ENCODE measurements around the gene NCS1. TPM values are rescaled to one million over a fixed set of nuclear protein-coding genes. Genes with fewer than 3 reads are reported as not detected.
A peak's percentile ranks its signal among the peaks of the same experiment; 100 is the strongest.

The NCS1 gene
- total RNA-seq, 1 experiment from 2014 or later = 68.7 TPM

DNA sequence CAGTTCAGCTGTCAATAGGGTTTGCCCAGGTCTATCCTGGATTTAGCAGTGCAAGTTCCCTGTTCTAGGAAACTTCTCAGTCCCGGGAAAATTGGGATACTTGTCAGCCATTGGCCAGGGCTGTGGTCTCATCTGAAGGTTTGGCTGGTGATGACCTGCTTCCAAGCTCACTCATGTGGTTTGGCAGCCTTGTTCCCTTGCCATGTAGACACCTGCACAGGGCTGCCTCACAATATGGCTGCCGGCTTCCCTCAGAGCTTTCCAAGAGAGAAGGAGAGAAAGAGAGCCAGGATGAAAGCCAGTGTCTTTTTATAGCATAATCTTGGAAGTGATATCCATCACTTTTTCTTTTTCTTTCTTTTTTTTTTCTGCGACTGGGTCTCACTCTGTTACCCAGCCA is 55.6 kb downstream of the NCS1 start:
- DNase-seq (ENCODE audit: low read depth, low spot score) (no peak), ATAC-seq (no peak)
- Histone ChIP-seq H4K20me1 (ENCODE audit: insufficient read depth) (no peaks in the 10 kb centered on the region), H3K27me3 (ENCODE audit: insufficient read depth, low read length) (no peaks in the 10 kb centered on the region), H3K4me1 (ENCODE audit: control insufficient read depth in 1 of 2, insufficient read depth in 2 of 2, low read length in 2 of 2) (no peaks in the 10 kb centered on the region), H3K4me3 (replicated peaks in 1 of 2; ENCODE audit: low read depth in 1 of 2, low read length in 2 of 2) (no peak overlapping the region), H3K79me2 (ENCODE audit: insufficient read depth, low read length) (no peaks in the 10 kb centered on the region), H3K4me2 (ENCODE audit: low read length) (no peak overlapping the region), H3K9me3 (ENCODE audit: control insufficient read depth in 1 of 2, insufficient read depth in 1 of 2, low read depth in 1 of 2, low read length in 2 of 2) (peaks cover 0 to 10% of the 10 kb centered on the region in 2 experiments; a peak in 2 of 4 replicates), H2AFZ (ENCODE audit: low read depth, low read length, poor library complexity, severe bottlenecking) (no peak overlapping the region), H3K9me2 (ENCODE audit: insufficient read depth) (no peaks in the 10 kb centered on the region), H3K27ac (ENCODE audit: low read depth, low read length) (no peak overlapping the region), H3K9ac (ENCODE audit: low read length) (no peak overlapping the region), H3K36me3 (ENCODE audit: control insufficient read depth in 1 of 2, insufficient read depth in 2 of 2, low read length in 2 of 2) (peaks cover 9 to 38% of the 10 kb centered on the region in 2 experiments; a peak in 3 of 4 replicates)
- ChIA-PET CTCF (interaction anchor here (1.3 kb wide), 1 partner anchor 8 kb away, joined by 5 read pairs; no protein-coding TSS in a partner anchor), RAD21 (ENCODE audit: low non-redundant PET in 1 of 2, low total read pairs in 2 of 2, uncharacterized antibody in 2 of 2, unreplicated experiment in 2 of 2) (no interaction called here), POLR2A (no interaction called here)
- TF ChIP-seq SP1 (IDR thresholded peaks at IDR 0.05; ENCODE audit: low read depth) (no peak), YY1 (IDR thresholded peaks at IDR 0.05; ENCODE audit: extremely low read depth, insufficient replicate concordance, low read depth, low read length) (peak; percentile 35), CBX3 (IDR thresholded peaks at IDR 0.05; ENCODE audit: low read depth) (0 out of 2 replicates have a peak, but pooled peaks have one; percentile 38)
- BruUV-seq (replicated peaks) = no TSS peak
- intact Hi-C loops (cut with micrococcal nuclease) = no loop called here

DNA sequence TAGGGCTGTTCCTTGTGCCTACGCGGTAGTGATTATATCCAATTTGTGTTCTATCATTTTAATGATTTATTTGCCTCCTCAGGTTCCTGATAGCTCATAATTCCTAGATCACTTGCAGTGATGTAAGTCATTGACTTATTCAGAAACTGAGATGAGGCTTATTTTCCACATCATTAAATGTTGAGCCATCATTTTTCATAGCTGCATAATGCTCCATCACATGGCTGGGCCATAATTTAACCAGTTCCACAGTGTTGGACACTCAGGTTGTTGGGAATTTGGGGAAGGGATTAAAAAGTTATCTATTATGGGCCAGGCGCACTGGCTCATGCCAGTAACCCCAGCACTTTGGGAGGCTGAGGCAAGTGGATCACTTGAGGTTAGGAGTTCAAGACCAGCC is 57.6 kb downstream of the NCS1 start:
- no peaks in the 10 kb centered on the region for H3K9me2 ChIP-seq (ENCODE audit: insufficient read depth)
- no peak overlapping the region for H2AFZ ChIP-seq (ENCODE audit: low read depth, low read length, poor library complexity, severe bottlenecking)
- ChIA-PET POLR2A (no interaction called here), RAD21 (ENCODE audit: low non-redundant PET in 1 of 2, low total read pairs in 2 of 2, uncharacterized antibody in 2 of 2, unreplicated experiment in 2 of 2) (no interaction called here), CTCF (no interaction called here)
- H3K4me2 ChIP-seq (ENCODE audit: low read length) = no peak overlapping the region
- ATAC-seq (no peak), DNase-seq (ENCODE audit: low read depth, low spot score) (no peak)
- no peaks in the 10 kb centered on the region for H3K4me1 ChIP-seq (ENCODE audit: control insufficient read depth in 1 of 2, insufficient read depth in 2 of 2, low read length in 2 of 2)
- no peak overlapping the region for H3K4me3 ChIP-seq (replicated peaks in 1 of 2; ENCODE audit: low read depth in 1 of 2, low read length in 2 of 2)
- H3K27ac ChIP-seq (ENCODE audit: low read depth, low read length) = no peak overlapping the region
- no TSS peak for BruUV-seq (replicated peaks)
- H3K79me2 ChIP-seq (ENCODE audit: insufficient read depth, low read length) = no peaks in the 10 kb centered on the region
- H3K27me3 ChIP-seq (ENCODE audit: insufficient read depth, low read length) = no peaks in the 10 kb centered on the region
- intact Hi-C loops (cut with micrococcal nuclease) = no loop called here
- peaks cover 0 to 10% of the 10 kb centered on the region in 2 experiments; a peak in 2 of 4 replicates for H3K9me3 ChIP-seq (ENCODE audit: control insufficient read depth in 1 of 2, insufficient read depth in 1 of 2, low read depth in 1 of 2, low read length in 2 of 2)
- H3K9ac ChIP-seq (ENCODE audit: low read length) = no peak overlapping the region
- H3K36me3 ChIP-seq (ENCODE audit: control insufficient read depth in 1 of 2, insufficient read depth in 2 of 2, low read length in 2 of 2) = peaks cover 13 to 42% of the 10 kb centered on the region in 2 experiments; a peak in 3 of 4 replicates
- H4K20me1 ChIP-seq (ENCODE audit: insufficient read depth) = no peaks in the 10 kb centered on the region
- TF ChIP-seq SP1 (IDR thresholded peaks at IDR 0.05; ENCODE audit: low read depth) (no peak), REST (IDR thresholded peaks at IDR 0.05; ENCODE audit: low read depth) (no peak), CEBPB (IDR thresholded peaks at IDR 0.05; ENCODE audit: low read depth) (no peak), ATF3 (IDR thresholded peaks at IDR 0.05) (no peak), ELF1 (IDR thresholded peaks at IDR 0.05; ENCODE audit: borderline replicate concordance, low read depth) (no peak), ZNF274 (IDR thresholded peaks at IDR 0.05; ENCODE audit: low read depth, low read length) (no peak), RAD21 (IDR thresholded peaks at IDR 0.05; ENCODE audit: low read depth) (no peak), JUND (IDR thresholded peaks at IDR 0.05) (no peak), EGR1 (IDR thresholded peaks at IDR 0.05; ENCODE audit: low read depth) (no peak), ZFX (IDR thresholded peaks at IDR 0.05) (no peak), FOSL1 (IDR thresholded peaks at IDR 0.05; ENCODE audit: low read depth) (no peak), TCF7L2 (IDR thresholded peaks at IDR 0.05; ENCODE audit: borderline replicate concordance, extremely low read depth, insufficient read depth, insufficient read length) (no peak), EZH2phosphoT487 (IDR thresholded peaks at IDR 0.05; ENCODE audit: borderline replicate concordance) (no peak), POLR2AphosphoS5 (IDR thresholded peaks at IDR 0.05; ENCODE audit: low read depth, low read length) (no peak), YY1 (IDR thresholded peaks at IDR 0.05; ENCODE audit: extremely low read depth, insufficient replicate concordance, low read depth, low read length) (no peak)
